K562 (cell line): Measurements from ENCODE around the gene HRH3. TPM values are rescaled to one million over a fixed set of nuclear protein-coding genes. Genes with fewer than 3 reads are reported as not detected.

Experiments
- CAMTA2 ChIP-seq: fragments of 250-450 bp; sonication (Bioruptor Pico); conservative IDR thresholded peaks from 2 replicates; pipeline ENCODE4 v1.5.1; 2022
- CBFA2T3 ChIP-seq: fragments of 450-650 bp; IDR thresholded peaks from 2 replicates; pipeline ENCODE4 v1.6.1; 2017
- CSDE1 ChIP-seq, 2 experiments: fragments of 450-650 bp; IDR thresholded peaks; 2 replicates each; pipeline ENCODE4 v1.6.1; 2016; ENCODE audit warnings: mild to moderate bottlenecking in 1 of 2
- DNMT1 ChIP-seq: fragments of 450-650 bp; IDR thresholded peaks from 2 replicates; pipeline ENCODE4 v1.6.1; 2016; ENCODE audit warnings: antibody characterized with exemption, mild to moderate bottlenecking
- FOXM1 ChIP-seq, 2 experiments: fragments of 450-650 bp in 1 of 2; sonication (generic) in 1 of 2; formaldehyde crosslinking in 1 of 2; IDR thresholded peaks; 2 replicates each; pipeline versions ENCODE4 v1.6.1 to v1.9.0; 2017 to 2022; ENCODE audit warnings: low read depth in 2 of 2, mild to moderate bottlenecking in 2 of 2, missing genetic modification reagents in 1 of 2, moderate library complexity in 1 of 2
- MTA3 ChIP-seq: fragments of 450-650 bp; formaldehyde crosslinking; IDR thresholded peaks from 2 replicates; pipeline ENCODE4 v1.6.1; 2017; ENCODE audit warnings: mild to moderate bottlenecking, borderline replicate concordance
- NELFE ChIP-seq: IDR thresholded peaks from 2 replicates; pipeline ENCODE4 v1.6.1; 2011; ENCODE audit warnings: mild to moderate bottlenecking; ENCODE audit not compliant: insufficient read depth, insufficient read length
- POLR2B ChIP-seq: fragments of 450-650 bp; IDR thresholded peaks from 2 replicates; pipeline ENCODE4 v1.6.1; 2018; ENCODE audit warnings: low read depth; ENCODE audit not compliant: partially characterized antibody
- RBM25 ChIP-seq: fragments of 200-400 bp; formaldehyde crosslinking; IDR thresholded peaks from 2 replicates; pipeline ENCODE4 v1.6.1; 2018; ENCODE audit warnings: low read length, low read depth, moderate library complexity; ENCODE audit not compliant: severe bottlenecking
- RBM34 ChIP-seq: fragments of 200-400 bp; formaldehyde crosslinking; IDR thresholded peaks from 2 replicates; pipeline ENCODE4 v1.6.1; 2018; ENCODE audit warnings: low read length, borderline replicate concordance; ENCODE audit not compliant: insufficient read depth
- SOX6 ChIP-seq: fragments of 450-650 bp; IDR thresholded peaks from 2 replicates; pipeline ENCODE4 v1.6.1; 2014; ENCODE audit warnings: mild to moderate bottlenecking
- XRCC4 ChIP-seq: IDR thresholded peaks from one replicate; pipeline ENCODE4 v1.6.1; 2011; ENCODE audit not compliant: insufficient read depth, insufficient read length; ENCODE audit errors: extremely low read depth
- ZNF165 ChIP-seq: fragments of 250-450 bp; sonication (Bioruptor Pico); IDR thresholded peaks from 2 replicates; pipeline ENCODE4 v1.4.0; 2020; ENCODE audit warnings: borderline replicate concordance
- ZNF431 ChIP-seq: sonication (generic); formaldehyde crosslinking; IDR thresholded peaks from 2 replicates; pipeline ENCODE4 v1.8.0; 2022; ENCODE audit warnings: mild to moderate bottlenecking, missing genetic modification reagents
- ZNF445 ChIP-seq: fragments of 250-450 bp; sonication (Bioruptor Pico); IDR thresholded peaks from 2 replicates; pipeline ENCODE4 v1.4.0; 2020; ENCODE audit warnings: low read depth, mild to moderate bottlenecking, moderate library complexity
- polyA plus RNA-seq, 8 experiments: library from polyadenylated mRNA; depleted of rRNA in 4 of 8; stranded (reverse) in 5 of 8; unstranded in 3 of 8; fragments of >200 nt; fragmentation: Nextera tagmentation in 2 of 8; fragmentation: Illumina TruSeq in 1 of 8; extraction: Ambion mirVana in 2 of 8; extraction: Trizol in 1 of 8; gene quantifications; 2 replicates each; pipeline versions ENCODE4 v1.2.1 to v1.2.3, GENCODE V29; 2011 to 2014; ENCODE audit warnings: inconsistent platforms in 1 of 8, missing spikeins in 1 of 8
- total RNA-seq, 7 experiments: library from RNA; depleted of rRNA in 6 of 7; stranded (reverse); fragments of >200 nt in 6 of 7; fragmentation: Illumina TruSeq in 2 of 7; extraction: Trizol in 2 of 7; gene quantifications; 2 replicates each; pipeline versions ENCODE4 v1.2.1 to v1.2.3, GENCODE V29; 2011 to 2021; ENCODE audit warnings: low replicate concordance in 1 of 7
- TF ChIP-seq, protein P1 (sequence below): fragments of 200-600 bp; sonication (generic); IDR thresholded peaks from one replicate; pipeline ENCODE4 v1.6.1; 2012; ENCODE audit warnings: mild to moderate bottlenecking, low read depth, low read length, inconsistent platforms

HRH3 gene
- total and polyA plus RNA-seq, 9 of the 15 experiments (the other 6 are each of a cell fraction or from before 2014, with no cell fraction given), result not detected

DNA sequence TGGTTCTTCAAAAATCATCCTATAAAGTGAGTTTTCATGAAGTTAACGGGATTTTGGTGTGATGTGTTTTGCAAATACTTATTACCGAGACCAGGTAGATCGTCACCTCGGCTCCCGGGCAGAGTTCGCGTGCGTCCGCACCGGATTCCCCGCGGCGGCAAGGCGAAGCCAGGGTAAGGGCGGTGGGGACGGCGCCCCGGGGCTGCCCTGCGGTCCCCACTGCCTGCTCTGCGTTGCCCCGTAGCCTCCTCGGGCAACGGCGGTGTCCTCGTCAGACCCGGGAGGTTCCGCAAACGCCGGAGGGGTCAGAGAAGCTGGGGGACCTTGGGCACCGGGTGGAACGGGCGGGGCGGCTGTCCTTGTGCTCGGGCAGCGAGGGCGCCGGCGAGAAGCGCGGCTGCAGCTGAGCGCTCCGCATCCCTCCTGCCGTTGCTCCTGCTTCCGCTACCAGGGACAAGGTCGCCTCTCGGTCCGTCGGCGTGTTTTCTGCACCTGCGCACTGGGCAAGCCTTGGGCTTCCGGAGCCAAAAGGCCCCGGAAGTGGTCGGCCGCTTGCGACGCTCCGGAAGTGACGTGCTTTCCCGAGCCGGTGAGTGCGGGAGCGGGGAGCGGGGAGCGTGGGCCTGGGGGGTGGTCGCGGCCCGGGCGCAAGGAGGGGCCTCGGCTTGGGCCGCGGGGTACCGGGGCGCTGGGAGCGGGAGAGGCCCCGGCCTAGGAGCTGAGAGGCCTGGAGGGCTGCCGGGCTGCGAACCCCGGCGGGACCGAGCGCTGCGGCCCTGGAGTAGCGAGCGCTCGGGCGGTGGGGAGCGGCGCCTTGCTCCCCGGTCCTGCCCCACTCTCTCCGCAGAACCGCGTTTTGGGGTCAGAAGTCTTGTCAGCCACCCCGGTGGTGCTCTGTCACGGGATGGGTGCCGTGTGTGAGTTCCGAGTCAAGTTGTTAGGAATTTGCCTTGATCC, 37.3 kb downstream of the HRH3 start, which contains the start of gene MTG2 (continued):
- TF ChIP-seq, protein P1, sequence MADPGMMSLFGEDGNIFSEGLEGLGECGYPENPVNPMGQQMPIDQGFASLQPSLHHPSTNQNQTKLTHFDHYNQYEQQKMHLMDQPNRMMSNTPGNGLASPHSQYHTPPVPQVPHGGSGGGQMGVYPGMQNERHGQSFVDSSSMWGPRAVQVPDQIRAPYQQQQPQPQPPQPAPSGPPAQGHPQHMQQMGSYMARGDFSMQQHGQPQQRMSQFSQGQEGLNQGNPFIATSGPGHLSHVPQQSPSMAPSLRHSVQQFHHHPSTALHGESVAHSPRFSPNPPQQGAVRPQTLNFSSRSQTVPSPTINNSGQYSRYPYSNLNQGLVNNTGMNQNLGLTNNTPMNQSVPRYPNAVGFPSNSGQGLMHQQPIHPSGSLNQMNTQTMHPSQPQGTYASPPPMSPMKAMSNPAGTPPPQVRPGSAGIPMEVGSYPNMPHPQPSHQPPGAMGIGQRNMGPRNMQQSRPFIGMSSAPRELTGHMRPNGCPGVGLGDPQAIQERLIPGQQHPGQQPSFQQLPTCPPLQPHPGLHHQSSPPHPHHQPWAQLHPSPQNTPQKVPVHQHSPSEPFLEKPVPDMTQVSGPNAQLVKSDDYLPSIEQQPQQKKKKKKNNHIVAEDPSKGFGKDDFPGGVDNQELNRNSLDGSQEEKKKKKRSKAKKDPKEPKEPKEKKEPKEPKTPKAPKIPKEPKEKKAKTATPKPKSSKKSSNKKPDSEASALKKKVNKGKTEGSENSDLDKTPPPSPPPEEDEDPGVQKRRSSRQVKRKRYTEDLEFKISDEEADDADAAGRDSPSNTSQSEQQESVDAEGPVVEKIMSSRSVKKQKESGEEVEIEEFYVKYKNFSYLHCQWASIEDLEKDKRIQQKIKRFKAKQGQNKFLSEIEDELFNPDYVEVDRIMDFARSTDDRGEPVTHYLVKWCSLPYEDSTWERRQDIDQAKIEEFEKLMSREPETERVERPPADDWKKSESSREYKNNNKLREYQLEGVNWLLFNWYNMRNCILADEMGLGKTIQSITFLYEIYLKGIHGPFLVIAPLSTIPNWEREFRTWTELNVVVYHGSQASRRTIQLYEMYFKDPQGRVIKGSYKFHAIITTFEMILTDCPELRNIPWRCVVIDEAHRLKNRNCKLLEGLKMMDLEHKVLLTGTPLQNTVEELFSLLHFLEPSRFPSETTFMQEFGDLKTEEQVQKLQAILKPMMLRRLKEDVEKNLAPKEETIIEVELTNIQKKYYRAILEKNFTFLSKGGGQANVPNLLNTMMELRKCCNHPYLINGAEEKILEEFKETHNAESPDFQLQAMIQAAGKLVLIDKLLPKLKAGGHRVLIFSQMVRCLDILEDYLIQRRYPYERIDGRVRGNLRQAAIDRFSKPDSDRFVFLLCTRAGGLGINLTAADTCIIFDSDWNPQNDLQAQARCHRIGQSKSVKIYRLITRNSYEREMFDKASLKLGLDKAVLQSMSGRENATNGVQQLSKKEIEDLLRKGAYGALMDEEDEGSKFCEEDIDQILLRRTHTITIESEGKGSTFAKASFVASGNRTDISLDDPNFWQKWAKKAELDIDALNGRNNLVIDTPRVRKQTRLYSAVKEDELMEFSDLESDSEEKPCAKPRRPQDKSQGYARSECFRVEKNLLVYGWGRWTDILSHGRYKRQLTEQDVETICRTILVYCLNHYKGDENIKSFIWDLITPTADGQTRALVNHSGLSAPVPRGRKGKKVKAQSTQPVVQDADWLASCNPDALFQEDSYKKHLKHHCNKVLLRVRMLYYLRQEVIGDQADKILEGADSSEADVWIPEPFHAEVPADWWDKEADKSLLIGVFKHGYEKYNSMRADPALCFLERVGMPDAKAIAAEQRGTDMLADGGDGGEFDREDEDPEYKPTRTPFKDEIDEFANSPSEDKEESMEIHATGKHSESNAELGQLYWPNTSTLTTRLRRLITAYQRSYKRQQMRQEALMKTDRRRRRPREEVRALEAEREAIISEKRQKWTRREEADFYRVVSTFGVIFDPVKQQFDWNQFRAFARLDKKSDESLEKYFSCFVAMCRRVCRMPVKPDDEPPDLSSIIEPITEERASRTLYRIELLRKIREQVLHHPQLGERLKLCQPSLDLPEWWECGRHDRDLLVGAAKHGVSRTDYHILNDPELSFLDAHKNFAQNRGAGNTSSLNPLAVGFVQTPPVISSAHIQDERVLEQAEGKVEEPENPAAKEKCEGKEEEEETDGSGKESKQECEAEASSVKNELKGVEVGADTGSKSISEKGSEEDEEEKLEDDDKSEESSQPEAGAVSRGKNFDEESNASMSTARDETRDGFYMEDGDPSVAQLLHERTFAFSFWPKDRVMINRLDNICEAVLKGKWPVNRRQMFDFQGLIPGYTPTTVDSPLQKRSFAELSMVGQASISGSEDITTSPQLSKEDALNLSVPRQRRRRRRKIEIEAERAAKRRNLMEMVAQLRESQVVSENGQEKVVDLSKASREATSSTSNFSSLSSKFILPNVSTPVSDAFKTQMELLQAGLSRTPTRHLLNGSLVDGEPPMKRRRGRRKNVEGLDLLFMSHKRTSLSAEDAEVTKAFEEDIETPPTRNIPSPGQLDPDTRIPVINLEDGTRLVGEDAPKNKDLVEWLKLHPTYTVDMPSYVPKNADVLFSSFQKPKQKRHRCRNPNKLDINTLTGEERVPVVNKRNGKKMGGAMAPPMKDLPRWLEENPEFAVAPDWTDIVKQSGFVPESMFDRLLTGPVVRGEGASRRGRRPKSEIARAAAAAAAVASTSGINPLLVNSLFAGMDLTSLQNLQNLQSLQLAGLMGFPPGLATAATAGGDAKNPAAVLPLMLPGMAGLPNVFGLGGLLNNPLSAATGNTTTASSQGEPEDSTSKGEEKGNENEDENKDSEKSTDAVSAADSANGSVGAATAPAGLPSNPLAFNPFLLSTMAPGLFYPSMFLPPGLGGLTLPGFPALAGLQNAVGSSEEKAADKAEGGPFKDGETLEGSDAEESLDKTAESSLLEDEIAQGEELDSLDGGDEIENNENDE, result no peak
- TF ChIP-seq MTA3 (peak; percentile 89), CBFA2T3 (no peak), DNMT1 (no peak), POLR2B (peak; percentile 97), ZNF165 (CRISPR knock-in tag) (no peak), ZNF445 (CRISPR knock-in tag) (no peak), NELFE (no peak), CSDE1 (IDR thresholded peaks at IDR 0.05) (no peak), CAMTA2 (CRISPR knock-in tag) (no peak), FOXM1 (IDR thresholded peaks at IDR 0.05; ENCODE audit: low read depth) (no peak), FOXM1 (CRISPR knock-in tag; IDR thresholded peaks at IDR 0.05; ENCODE audit: low read depth) (peak; percentile 55; the same call in 1 of the 2 replicates), RBM25 (no peak), RBM34 (no peak), XRCC4 (no peak), ZNF431 (CRISPR knock-in tag) (0 out of 2 replicates have a peak, but pooled peaks have one; percentile 9), SOX6 (peak; percentile 32; the same call in 1 of the 2 replicates)
